ENCODE measurements around the gene SLX4.
"Not testable (repeated sequence)": the region's sequence is repeated elsewhere in the genome, so short reads cannot be mapped to it uniquely, and the experiment has no call there.

The SLX4 gene

GRCh38 chr16:3640632-3641501 is 29.5 kb upstream of the SLX4 start:
- DNase-seq (ENCODE audit: low read depth), result no peak

- DNase-seq (ENCODE audit: low read depth), result no peak
Observed at GRCh38 chr16:3640207-3640606, 28.8 kb upstream of the SLX4 start.

- DNase-seq (ENCODE audit: low read depth), result no peak
Observed at GRCh38 chr16:3638916-3639644, 27.7 kb upstream of the SLX4 start.

- no peak for DNase-seq (ENCODE audit: low read depth)
Observed at GRCh38 chr16:3637371-3637923, 26.0 kb upstream of the SLX4 start.

GRCh38 chr16:3625911-3626732 is 14.7 kb upstream of the SLX4 start:
- DNase-seq (ENCODE audit: low read depth), result no peak

- no peak for DNase-seq (ENCODE audit: low read depth)
Observed at GRCh38 chr16:3625331-3625730, 13.9 kb upstream of the SLX4 start.

- no peak for DNase-seq (ENCODE audit: low read depth)
Observed at GRCh38 chr16:3623642-3624041, 12.2 kb upstream of the SLX4 start.

GRCh38 chr16:3618769-3619141 is 7.3 kb upstream of the SLX4 start:
- DNase-seq (ENCODE audit: low read depth), result no peak

- no peak for DNase-seq (ENCODE audit: low read depth)
Observed at GRCh38 chr16:3612510-3613466, 1.4 kb upstream of the SLX4 start.

GRCh38 chr16:3610698-3611145 is 684 bp downstream of the SLX4 start:
- no peak for DNase-seq (ENCODE audit: low read depth)

GRCh38 chr16:3609895-3610697 is 1.3 kb downstream of the SLX4 start:
- no peak for DNase-seq (ENCODE audit: low read depth)

- not testable (repeated sequence) for DNase-seq (ENCODE audit: low read depth)
Observed at GRCh38 chr16:3608976-3609375, 2.4 kb downstream of the SLX4 start.

GRCh38 chr16:3608069-3608468 is 3.3 kb downstream of the SLX4 start:
- DNase-seq (ENCODE audit: low read depth), result no peak

- no peak for DNase-seq (ENCODE audit: low read depth)
Observed at GRCh38 chr16:3607634-3608033, 3.8 kb downstream of the SLX4 start.

- DNase-seq (ENCODE audit: low read depth), result no peak
Observed at GRCh38 chr16:3607161-3607560, 4.2 kb downstream of the SLX4 start.

GRCh38 chr16:3606441-3606840 is 5.0 kb downstream of the SLX4 start:
- no peak for DNase-seq (ENCODE audit: low read depth)

- DNase-seq (ENCODE audit: low read depth), result no peak
Observed at GRCh38 chr16:3602320-3602653, 9.1 kb downstream of the SLX4 start.

- no peak for DNase-seq (ENCODE audit: low read depth)
Observed at GRCh38 chr16:3601614-3602319, 9.6 kb downstream of the SLX4 start.

GRCh38 chr16:3599922-3600321 is 11.5 kb downstream of the SLX4 start:
- DNase-seq (ENCODE audit: low read depth), result no peak

- DNase-seq (ENCODE audit: low read depth), result no peak
Observed at GRCh38 chr16:3599121-3599520, 12.3 kb downstream of the SLX4 start.
